ENCODE results near the gene CTTNBP2NL. TPM values are rescaled to one million over a fixed set of nuclear protein-coding genes. Genes with fewer than 3 reads are reported as not detected.
A peak's percentile ranks its signal among the peaks of the same experiment; 100 is the strongest.

Gene CTTNBP2NL
- total RNA-seq, 1 experiment from 2014 or later, result 38.8 TPM

DNA sequence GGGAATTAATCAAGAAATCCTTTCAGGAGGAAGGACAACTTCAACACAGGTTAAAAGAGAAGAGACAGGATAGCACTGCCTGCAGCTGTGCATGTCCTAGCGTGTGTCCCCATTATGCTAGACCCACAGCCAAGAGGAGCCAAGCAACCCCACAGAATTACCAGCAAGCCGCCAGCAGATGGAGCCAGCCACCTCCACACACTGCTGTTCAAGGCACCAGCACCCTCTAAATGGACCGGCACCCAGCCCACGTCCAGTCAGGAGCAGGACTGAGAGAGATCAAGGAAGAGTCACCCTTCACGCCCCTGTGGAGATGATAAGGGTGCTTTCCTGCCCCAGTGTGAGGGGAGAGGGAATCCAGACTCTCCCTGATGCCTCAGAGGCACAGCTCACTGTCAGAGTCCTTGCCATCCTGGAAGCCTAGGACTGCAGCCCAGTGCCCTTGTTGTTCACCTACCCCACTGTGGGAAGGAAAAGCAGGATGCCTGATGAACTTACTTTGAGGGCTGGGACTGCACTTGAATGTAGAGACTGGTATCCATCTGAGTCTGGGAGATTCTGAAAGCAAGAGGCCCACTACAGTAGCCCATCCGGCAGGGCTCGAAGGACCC, 37.1 kb upstream of the CTTNBP2NL start:
- no peak overlapping the region for H3K4me3 Mint-ChIP-seq

More for the DNA sequence above, 37.1 kb upstream of the CTTNBP2NL start:
- H3K27me3 ChIP-seq (ENCODE audit: insufficient read depth, low read length), result no peaks in the 10 kb centered on the region
- no peak overlapping the region for H3K4me2 ChIP-seq (ENCODE audit: insufficient read depth, insufficient read length, low read length)
- no peak overlapping the region for H3K18ac ChIP-seq (ENCODE audit: insufficient read length, low read depth, low read length)
- H2BK15ac ChIP-seq (ENCODE audit: low read depth, low read length), result no peak overlapping the region
- H3K4ac ChIP-seq (ENCODE audit: low read depth, low read length), result no peak overlapping the region
- no peak overlapping the region for H3K27ac ChIP-seq (ENCODE audit: insufficient read length, low read depth, low read length)
- no peak overlapping the region for H2BK5ac ChIP-seq (ENCODE audit: insufficient read length, low read length)
- H4K91ac ChIP-seq (ENCODE audit: insufficient read length, low read depth, low read length), result no peak overlapping the region
- TF ChIP-seq, protein P1, sequence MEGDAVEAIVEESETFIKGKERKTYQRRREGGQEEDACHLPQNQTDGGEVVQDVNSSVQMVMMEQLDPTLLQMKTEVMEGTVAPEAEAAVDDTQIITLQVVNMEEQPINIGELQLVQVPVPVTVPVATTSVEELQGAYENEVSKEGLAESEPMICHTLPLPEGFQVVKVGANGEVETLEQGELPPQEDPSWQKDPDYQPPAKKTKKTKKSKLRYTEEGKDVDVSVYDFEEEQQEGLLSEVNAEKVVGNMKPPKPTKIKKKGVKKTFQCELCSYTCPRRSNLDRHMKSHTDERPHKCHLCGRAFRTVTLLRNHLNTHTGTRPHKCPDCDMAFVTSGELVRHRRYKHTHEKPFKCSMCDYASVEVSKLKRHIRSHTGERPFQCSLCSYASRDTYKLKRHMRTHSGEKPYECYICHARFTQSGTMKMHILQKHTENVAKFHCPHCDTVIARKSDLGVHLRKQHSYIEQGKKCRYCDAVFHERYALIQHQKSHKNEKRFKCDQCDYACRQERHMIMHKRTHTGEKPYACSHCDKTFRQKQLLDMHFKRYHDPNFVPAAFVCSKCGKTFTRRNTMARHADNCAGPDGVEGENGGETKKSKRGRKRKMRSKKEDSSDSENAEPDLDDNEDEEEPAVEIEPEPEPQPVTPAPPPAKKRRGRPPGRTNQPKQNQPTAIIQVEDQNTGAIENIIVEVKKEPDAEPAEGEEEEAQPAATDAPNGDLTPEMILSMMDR (conservative IDR thresholded peaks at IDR 0.05), result peak; percentile 87
- no peak overlapping the region for H3K9ac ChIP-seq (ENCODE audit: extremely low read depth, insufficient read length, low read length)
- Mint-ChIP-seq H3K36me3 (ENCODE audit: insufficient read depth in 1 of 3, low read depth in 3 of 3) (no peaks in the 10 kb centered on the region), H3K27ac (peak overlapping the region in 1 of 3 experiments; percentile 46; a peak in 1 of 7 replicates), H3K9me3 (no peaks in the 10 kb centered on the region), H3K4me1 (peaks cover 18 to 21% of the 10 kb centered on the region in 2 experiments), H3K27me3 (ENCODE audit: low read depth) (peaks cover 2% of the 10 kb centered on the region)
- H3K56ac ChIP-seq (ENCODE audit: insufficient read length, low read depth, low read length), result no peak overlapping the region
- WGBS (ENCODE audit: extremely low coverage, insufficient read length, low lambda C conversion rate), result no CpG with 5 or more reads among the region's 7 CpGs
- no peak overlapping the region for H2AK5ac ChIP-seq (ENCODE audit: insufficient read length, low read length)
- H3K79me1 ChIP-seq (ENCODE audit: insufficient read depth, low read depth, low read length, poor library complexity, severe bottlenecking), result no peaks in the 10 kb centered on the region
- H2BK20ac ChIP-seq (ENCODE audit: low read depth, low read length, poor library complexity, severe bottlenecking), result no peak overlapping the region
- H2BK12ac ChIP-seq (ENCODE audit: insufficient read length, low read depth, low read length), result no peak overlapping the region
- no peak overlapping the region for H2AFZ ChIP-seq (ENCODE audit: low read length)
- DNase-seq, result peak; percentile 83
- no peaks in the 10 kb centered on the region for H3K9me3 ChIP-seq (ENCODE audit: control insufficient read depth, low read depth, low read length)
- no peaks in the 10 kb centered on the region for H3K79me2 ChIP-seq (ENCODE audit: insufficient read depth, low read length)
- H4K20me1 ChIP-seq (ENCODE audit: control insufficient read depth, insufficient read depth, insufficient read length), result no peaks in the 10 kb centered on the region
- no peak overlapping the region for H4K8ac ChIP-seq (replicated peaks; ENCODE audit: insufficient read length, low read depth, low read length)
- H3K4me1 ChIP-seq (ENCODE audit: insufficient read depth, low read length), result no peaks in the 10 kb centered on the region
- H3T11ph ChIP-seq (ENCODE audit: low read length), result no peak overlapping the region
- no peak overlapping the region for H2BK120ac ChIP-seq (ENCODE audit: low read depth, low read length, poor library complexity, severe bottlenecking)
- H3K14ac ChIP-seq (ENCODE audit: insufficient read depth, low read length), result no peak overlapping the region
- H3K23me2 ChIP-seq (ENCODE audit: insufficient read length, low read depth, low read length, poor library complexity, severe bottlenecking), result no peaks in the 10 kb centered on the region
- no peak overlapping the region for H4K5ac ChIP-seq (ENCODE audit: insufficient read length, low read depth, low read length)
- no peak overlapping the region for H3K23ac ChIP-seq (ENCODE audit: insufficient read length, low read depth, low read length)
